Brain microvascular endothelial cell (primary cell): ENCODE measurements around the gene KRT35.
A peak's percentile ranks its signal among the peaks of the same experiment; 100 is the strongest.

Experiments used
- DNase-seq: peaks from one replicate; pipeline ENCODE4 v3.0.0-alpha.2; 2020
- H3K27ac ChIP-seq: fragments of 250-450 bp; sonication (Bioruptor Pico); 2 replicates; pipeline ENCODE4 v1.5.1; 2020; ENCODE audit warnings: mild to moderate bottlenecking, moderate library complexity
- H3K27me3 ChIP-seq: fragments of 250-450 bp; sonication (Bioruptor Pico); replicated peaks from 2 replicates; pipeline ENCODE4 v1.5.1; 2020; ENCODE audit warnings: mild to moderate bottlenecking
- H3K36me3 ChIP-seq: fragments of 250-450 bp; sonication (Bioruptor Pico); replicated peaks from 2 replicates; pipeline ENCODE4 v1.5.1; 2020; ENCODE audit warnings: mild to moderate bottlenecking
- H3K4me3 ChIP-seq: 2 replicates; pipeline ENCODE4 v1.5.1; 2011; ENCODE audit warnings: low read depth, mild to moderate bottlenecking, control low read depth, low read length, moderate library complexity
- CTCF ChIP-seq: IDR thresholded peaks from 2 replicates; pipeline ENCODE4 v1.5.1; 2011; ENCODE audit warnings: low read depth, mild to moderate bottlenecking, moderate library complexity, low read length, control low read depth, inconsistent platforms; ENCODE audit errors: missing control alignments
- in situ Hi-C: cut with HindIII; loops from 2 replicates; pipeline ENCODE4 v1.10.0; 2017; ENCODE audit warnings: low sequenced_read_pairs, low pct_ligation_motif_present

Gene KRT35

GRCh38 chr17:41524261-41524660 lies 43.3 kb upstream of the KRT35 start:
- in situ Hi-C loops = no loop called here
- Histone ChIP-seq H3K36me3 (no peaks in the 10 kb centered on the region), H3K27me3 (no peaks in the 10 kb centered on the region), H3K27ac (no peak overlapping the region), H3K4me3 (no peak overlapping the region)
- no peak for DNase-seq
- no peak for TF ChIP-seq CTCF

GRCh38 chr17:41523787-41524186 lies 42.8 kb upstream of the KRT35 start:
- in situ Hi-C loops = no loop called here
- no peak overlapping the region for H3K27ac ChIP-seq
- DNase-seq = no peak
- no peak for TF ChIP-seq CTCF
- no peaks in the 10 kb centered on the region for H3K27me3 ChIP-seq
- H3K36me3 ChIP-seq = no peaks in the 10 kb centered on the region
- H3K4me3 ChIP-seq = no peak overlapping the region

- Histone ChIP-seq H3K27me3 (no peaks in the 10 kb centered on the region), H3K36me3 (no peaks in the 10 kb centered on the region), H3K4me3 (no peak overlapping the region), H3K27ac (no peak overlapping the region)
- no peak for TF ChIP-seq CTCF
- no peak for DNase-seq
- in situ Hi-C loops = no loop called here
Measured at GRCh38 chr17:41523225-41523593, 42.3 kb upstream of the KRT35 start.

- no peak for DNase-seq
- Histone ChIP-seq H3K27me3 (no peaks in the 10 kb centered on the region), H3K36me3 (no peaks in the 10 kb centered on the region), H3K27ac (peak overlapping the region; percentile 49), H3K4me3 (no peak overlapping the region)
- no peak for TF ChIP-seq CTCF
- in situ Hi-C loops = no loop called here
Measured at GRCh38 chr17:41522301-41523224, 41.6 kb upstream of the KRT35 start.

GRCh38 chr17:41521574-41522261 lies 40.8 kb upstream of the KRT35 start:
- H3K36me3 ChIP-seq = no peaks in the 10 kb centered on the region
- H3K27ac ChIP-seq = peak overlapping the region; percentile 49
- peak; percentile 39 for TF ChIP-seq CTCF
- H3K27me3 ChIP-seq = no peaks in the 10 kb centered on the region
- H3K4me3 ChIP-seq = no peak overlapping the region
- in situ Hi-C loops = no loop called here
- peak; percentile 87 for DNase-seq
